Thymus (tissue), 11 donors: ENCODE data around the gene NDUFA5. TPM values are rescaled to one million over a fixed set of nuclear protein-coding genes. Genes with fewer than 3 reads are reported as not detected.

Source experiments
- DNase-seq, 9 donors: peaks; one replicate each; pipeline ENCODE4 v3.0.0-alpha.2; 2013; ENCODE audit warnings: low spot score in 9 of 9, low read depth in 6 of 9, missing footprints in 1 of 9
- H3K27ac ChIP-seq, 2 donors: one replicate each; pipeline ENCODE4 v1.5.1; 2013; ENCODE audit warnings: control low read depth in 1 of 2, low read depth in 1 of 2, low read length in 1 of 2, mild to moderate bottlenecking in 1 of 2, moderate library complexity in 1 of 2
- H3K27me3 ChIP-seq, 2 donors: one replicate each; pipeline ENCODE4 v1.5.1; 2013; ENCODE audit warnings: low read length in 1 of 2; ENCODE audit not compliant: control insufficient read depth in 2 of 2, insufficient read depth in 1 of 2
- H3K36me3 ChIP-seq, 2 donors: one replicate each; pipeline ENCODE4 v1.5.1; 2013; ENCODE audit warnings: low read length in 1 of 2, mild to moderate bottlenecking in 1 of 2, moderate library complexity in 1 of 2; ENCODE audit not compliant: control insufficient read depth in 2 of 2, insufficient read depth in 2 of 2
- H3K4me1 ChIP-seq, 2 donors: one replicate each; pipeline ENCODE4 v1.5.1; 2013; ENCODE audit warnings: low read length in 2 of 2; ENCODE audit not compliant: control insufficient read depth in 2 of 2, insufficient read depth in 2 of 2
- H3K4me3 ChIP-seq, 2 donors: one replicate each; pipeline ENCODE4 v1.5.1; 2013; ENCODE audit warnings: low read length in 2 of 2, control low read depth in 1 of 2, mild to moderate bottlenecking in 1 of 2
- H3K9me3 ChIP-seq, 2 donors: one replicate each; pipeline ENCODE4 v1.5.1; 2013; ENCODE audit warnings: low read length in 1 of 2, mild to moderate bottlenecking in 1 of 2; ENCODE audit not compliant: control insufficient read depth in 2 of 2, insufficient read depth in 1 of 2
- WGBS: extraction: QIAGEN DNeasy Blood & Tissue Kit; methylation state at CpG from one replicate; pipeline ENCODE4 v1.1.7; 2013; 5-methylcytosine and 5-hydroxymethylcytosine counted together
- polyA plus RNA-seq: library from polyadenylated mRNA; stranded (reverse); fragments of 200-250 nt; gene quantifications from one replicate; pipeline ENCODE4 v1.2.3, GENCODE V29; 2013
- total RNA-seq: library from RNA; stranded (reverse); fragments of 120-200 nt; gene quantifications from one replicate; pipeline ENCODE4 v1.2.4, GENCODE V29; 2013
- donor health status: healthy.

NDUFA5 gene
- total and polyA plus RNA-seq, 2 donors = 73.5 to 146 TPM

DNA sequence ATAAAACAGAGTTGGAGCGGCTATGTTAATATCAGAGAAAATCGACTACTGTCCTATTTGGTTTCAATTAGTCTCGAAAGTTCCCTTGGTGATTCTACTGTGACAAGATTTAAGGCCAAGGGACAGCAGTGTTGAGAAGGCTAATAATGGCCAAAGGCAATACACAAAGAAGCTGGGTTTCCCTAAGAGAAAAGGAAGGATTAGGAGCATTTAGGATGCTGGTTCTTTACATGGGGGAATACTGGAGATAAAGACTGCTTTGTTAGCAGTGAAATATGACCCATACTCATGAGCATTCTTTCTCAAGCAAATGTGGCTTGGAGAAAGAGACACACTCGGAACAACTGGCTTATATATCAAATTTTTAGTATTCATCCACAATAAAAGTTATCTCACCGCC lies 55.4 kb downstream of the NDUFA5 start:
- DNase-seq = no peak
- no peaks in the 10 kb centered on the region for H3K36me3 ChIP-seq
- H3K9me3 ChIP-seq = no peaks in the 10 kb centered on the region
- H3K27me3 ChIP-seq = no peaks in the 10 kb centered on the region
- WGBS = 94% methylated on average over 5 of the region's 5 CpGs
- H3K27ac ChIP-seq = no peak overlapping the region
- no peaks in the 10 kb centered on the region for H3K4me1 ChIP-seq
- no peak overlapping the region for H3K4me3 ChIP-seq

DNA sequence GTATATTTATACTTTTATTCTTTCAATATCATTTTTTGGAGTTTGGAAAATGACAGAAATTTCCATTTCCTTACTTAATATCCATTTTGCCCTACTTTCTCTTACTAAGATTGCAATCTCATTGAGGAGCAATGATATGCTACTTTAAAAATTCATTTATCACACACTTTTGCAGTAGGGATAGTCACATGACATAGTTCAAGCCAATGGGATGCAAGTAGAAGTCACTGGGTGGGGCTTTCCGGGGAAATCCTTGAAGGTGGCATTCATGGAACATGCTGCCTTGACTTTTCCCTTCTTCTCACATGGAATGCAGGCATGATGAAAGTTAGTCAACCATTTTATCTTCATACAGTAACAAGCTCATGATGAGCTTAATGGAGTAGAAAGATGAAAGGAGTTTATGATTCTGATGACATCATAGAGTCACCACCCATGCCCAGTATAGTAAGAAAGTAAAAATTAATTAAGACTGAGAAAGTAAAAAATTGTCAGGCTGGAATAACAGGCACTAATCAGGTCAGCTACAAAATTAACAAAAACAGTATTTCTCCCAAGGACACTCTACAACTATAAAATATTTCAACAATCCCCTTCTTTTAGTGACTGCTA lies 56.6 kb downstream of the NDUFA5 start:
- no peak overlapping the region for H3K4me3 ChIP-seq
- WGBS = 96% methylated on average over 1 of the region's 1 CpG
- no peak overlapping the region for H3K27ac ChIP-seq
- no peaks in the 10 kb centered on the region for H3K27me3 ChIP-seq
- H3K9me3 ChIP-seq = no peaks in the 10 kb centered on the region
- no peaks in the 10 kb centered on the region for H3K4me1 ChIP-seq
- no peak for DNase-seq
- H3K36me3 ChIP-seq = no peaks in the 10 kb centered on the region

DNA sequence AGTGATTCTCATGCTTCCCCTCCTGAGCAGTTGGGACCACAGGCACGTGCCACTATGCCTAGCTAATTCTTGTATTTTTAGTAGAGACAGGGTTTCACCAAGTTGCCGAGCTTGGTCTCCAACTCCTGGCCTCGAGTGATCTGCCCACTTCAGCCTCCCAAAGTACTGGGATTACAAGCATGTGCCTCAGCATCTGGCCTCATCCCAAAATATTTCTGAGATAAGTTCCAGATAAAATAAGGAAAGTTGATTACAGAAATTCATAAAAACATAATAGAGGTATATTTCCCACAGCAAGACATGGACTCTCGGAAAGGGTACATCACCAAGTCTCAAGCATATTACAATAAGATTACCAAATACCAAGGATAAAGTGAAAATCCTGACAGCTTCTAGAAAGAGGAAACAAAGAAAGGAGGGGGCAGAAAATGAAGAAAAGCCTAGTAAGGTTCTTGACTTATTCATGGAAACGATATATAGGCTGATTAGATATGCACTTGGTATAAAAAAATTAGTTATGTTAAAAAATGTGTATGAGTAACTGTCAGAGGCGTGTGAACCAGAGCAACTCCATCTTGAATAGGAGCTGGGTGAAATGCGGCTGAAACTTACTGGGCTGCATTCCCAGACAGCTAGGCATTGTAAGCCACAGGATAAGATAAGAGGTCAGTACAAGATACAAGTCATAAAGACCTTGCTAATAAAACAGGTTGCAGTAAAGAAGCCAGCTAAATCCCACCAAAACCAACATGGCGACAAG lies 58.2 kb downstream of the NDUFA5 start:
- WGBS = 89% methylated on average over 8 of the region's 8 CpGs
- no peak for DNase-seq
- H3K27me3 ChIP-seq = no peaks in the 10 kb centered on the region
- H3K36me3 ChIP-seq = no peaks in the 10 kb centered on the region
- H3K4me1 ChIP-seq = no peaks in the 10 kb centered on the region
- H3K27ac ChIP-seq = no peak overlapping the region
- H3K4me3 ChIP-seq = no peak overlapping the region
- no peaks in the 10 kb centered on the region for H3K9me3 ChIP-seq

DNA sequence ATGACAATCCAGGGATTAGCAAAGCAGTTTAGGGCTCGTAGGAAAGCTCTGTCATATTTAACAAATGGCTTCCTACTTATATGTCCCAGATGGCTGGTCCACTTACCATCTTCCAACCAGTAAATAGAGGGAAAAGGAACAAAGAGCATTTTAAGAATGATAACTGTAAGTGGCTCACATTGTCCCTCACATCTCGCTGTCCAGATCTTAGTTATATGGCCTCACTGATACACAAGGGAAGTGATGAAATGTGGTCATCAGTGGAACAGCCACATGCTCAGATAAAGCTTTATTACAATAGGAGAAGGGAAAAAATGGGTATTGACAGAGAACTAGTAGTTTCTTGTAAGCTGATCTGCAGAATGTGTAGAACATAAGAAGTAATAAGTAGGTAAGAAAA lies 59.0 kb downstream of the NDUFA5 start:
- Histone ChIP-seq H3K4me3 (no peak overlapping the region), H3K9me3 (no peaks in the 10 kb centered on the region), H3K27me3 (no peaks in the 10 kb centered on the region), H3K4me1 (no peaks in the 10 kb centered on the region), H3K27ac (no peak overlapping the region), H3K36me3 (no peaks in the 10 kb centered on the region)
- WGBS = 58% methylated on average over 2 of the region's 2 CpGs
- no peak for DNase-seq

DNA sequence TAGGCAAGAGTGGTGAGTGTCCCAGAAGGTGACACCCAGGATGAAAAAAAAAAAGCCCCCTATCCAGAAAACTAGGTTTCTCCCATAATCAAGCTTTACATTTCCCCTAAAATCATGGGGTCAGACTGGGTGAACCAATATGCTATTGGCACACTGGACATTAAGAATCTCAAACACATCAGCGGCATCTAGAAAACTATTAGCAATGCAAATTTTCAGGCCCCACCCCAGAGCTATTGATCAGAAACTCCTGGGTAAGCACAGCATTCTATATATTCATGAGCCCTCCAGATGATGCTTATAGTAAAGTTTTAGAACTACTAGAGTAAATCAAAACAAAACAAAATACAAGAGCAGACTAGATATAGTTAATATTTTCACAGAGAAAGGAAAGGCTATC lies 59.6 kb downstream of the NDUFA5 start:
- WGBS = 92% methylated on average over 1 of the region's 1 CpG
- Histone ChIP-seq H3K27ac (no peak overlapping the region), H3K36me3 (no peaks in the 10 kb centered on the region), H3K9me3 (no peaks in the 10 kb centered on the region), H3K4me3 (no peak overlapping the region), H3K4me1 (no peaks in the 10 kb centered on the region), H3K27me3 (no peaks in the 10 kb centered on the region)
- no peak for DNase-seq

DNA sequence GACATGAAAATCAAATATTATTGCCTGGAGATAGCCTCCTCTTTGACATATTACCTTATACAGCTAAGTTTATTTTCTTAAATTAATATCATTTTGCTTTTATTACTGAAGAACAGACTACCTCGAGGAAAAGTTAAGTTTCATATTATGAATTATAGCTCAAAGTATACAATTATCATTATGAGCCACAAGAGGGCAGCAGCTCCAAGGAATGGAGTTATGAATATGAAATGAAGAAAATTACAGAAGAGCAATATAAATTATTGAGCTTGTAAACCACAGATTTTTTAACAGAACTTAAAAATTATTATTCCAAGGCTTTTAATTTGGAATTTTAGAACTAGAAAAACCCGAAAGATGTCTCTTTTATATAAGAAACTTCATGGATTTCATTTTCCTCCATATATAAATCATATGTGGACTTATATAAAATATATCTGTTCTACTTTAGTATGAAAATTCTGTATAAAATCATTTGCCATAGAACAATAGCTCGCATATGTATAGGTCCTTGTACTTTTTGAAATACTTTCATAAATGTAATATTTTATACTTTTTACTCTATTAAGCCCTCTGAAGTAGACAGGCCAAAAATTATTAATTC lies 63.3 kb downstream of the NDUFA5 start:
- DNase-seq = peak in 8 of 9 donors; percentile 2 to 42 (median 14)
- H3K27me3 ChIP-seq = no peaks in the 10 kb centered on the region
- H3K9me3 ChIP-seq = no peaks in the 10 kb centered on the region
- 18% methylated on average over 3 of the region's 3 CpGs for WGBS
- H3K27ac ChIP-seq = no peak overlapping the region
- H3K4me1 ChIP-seq = no peaks in the 10 kb centered on the region
- H3K36me3 ChIP-seq = no peaks in the 10 kb centered on the region
- H3K4me3 ChIP-seq = no peak overlapping the region

DNA sequence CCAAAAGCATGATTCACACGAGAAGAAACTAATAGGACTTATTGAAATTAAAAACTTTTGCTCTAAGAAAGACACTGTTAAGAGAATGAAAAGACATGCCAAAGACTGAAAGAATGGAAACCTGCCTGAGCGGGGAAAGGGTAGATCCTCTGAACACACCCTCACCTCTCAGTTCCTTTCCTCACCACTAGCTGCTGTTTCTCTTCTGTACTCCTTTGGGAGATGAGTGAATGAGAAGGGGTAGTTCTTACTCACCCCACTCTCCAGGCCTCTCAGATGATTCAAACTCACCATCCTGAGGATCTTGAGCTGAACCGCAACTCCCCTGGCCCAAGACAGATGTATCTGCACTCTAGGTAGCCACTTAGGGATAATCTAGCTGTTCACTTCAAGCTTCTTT lies 65.1 kb downstream of the NDUFA5 start:
- WGBS = 89% methylated on average over 3 of the region's 3 CpGs
- H3K27ac ChIP-seq = no peak overlapping the region
- H3K27me3 ChIP-seq = no peaks in the 10 kb centered on the region
- H3K9me3 ChIP-seq = no peaks in the 10 kb centered on the region
- no peak overlapping the region for H3K4me3 ChIP-seq
- no peaks in the 10 kb centered on the region for H3K4me1 ChIP-seq
- DNase-seq = no peak
- H3K36me3 ChIP-seq = no peaks in the 10 kb centered on the region

Other genes with a start within 250 kb of the NDUFA5 start
- 0.14 TPM for gene IQUB, start 23.2 kb downstream of the NDUFA5 start, total RNA-seq
- gene IQUB, start 23.2 kb downstream of the NDUFA5 start, polyA plus RNA-seq = 0.32 TPM
- gene ASB15, start 44.0 kb upstream of the NDUFA5 start, total RNA-seq = not detected
- gene ASB15, start 44.0 kb upstream of the NDUFA5 start, polyA plus RNA-seq = 0.05 TPM
- 0.05 TPM for gene LMOD2, start 98.0 kb upstream of the NDUFA5 start, total RNA-seq
- gene LMOD2, start 98.0 kb upstream of the NDUFA5 start, polyA plus RNA-seq = 0.23 TPM
- gene WASL, start 191.2 kb upstream of the NDUFA5 start, total RNA-seq = 3.6 TPM
- 17.8 TPM for gene WASL, start 191.2 kb upstream of the NDUFA5 start, polyA plus RNA-seq